Measurements from ENCODE around the gene CHST11.
"Not testable (repeated sequence)": the region's sequence is repeated elsewhere in the genome, so short reads cannot be mapped to it uniquely, and the experiment has no call there.

Gene CHST11

GRCh38 chr12:104603545-104603973 lies 146.8 kb downstream of the CHST11 start:
- DNase-seq (ENCODE audit: low read depth, low spot score), result no peak

DNA sequence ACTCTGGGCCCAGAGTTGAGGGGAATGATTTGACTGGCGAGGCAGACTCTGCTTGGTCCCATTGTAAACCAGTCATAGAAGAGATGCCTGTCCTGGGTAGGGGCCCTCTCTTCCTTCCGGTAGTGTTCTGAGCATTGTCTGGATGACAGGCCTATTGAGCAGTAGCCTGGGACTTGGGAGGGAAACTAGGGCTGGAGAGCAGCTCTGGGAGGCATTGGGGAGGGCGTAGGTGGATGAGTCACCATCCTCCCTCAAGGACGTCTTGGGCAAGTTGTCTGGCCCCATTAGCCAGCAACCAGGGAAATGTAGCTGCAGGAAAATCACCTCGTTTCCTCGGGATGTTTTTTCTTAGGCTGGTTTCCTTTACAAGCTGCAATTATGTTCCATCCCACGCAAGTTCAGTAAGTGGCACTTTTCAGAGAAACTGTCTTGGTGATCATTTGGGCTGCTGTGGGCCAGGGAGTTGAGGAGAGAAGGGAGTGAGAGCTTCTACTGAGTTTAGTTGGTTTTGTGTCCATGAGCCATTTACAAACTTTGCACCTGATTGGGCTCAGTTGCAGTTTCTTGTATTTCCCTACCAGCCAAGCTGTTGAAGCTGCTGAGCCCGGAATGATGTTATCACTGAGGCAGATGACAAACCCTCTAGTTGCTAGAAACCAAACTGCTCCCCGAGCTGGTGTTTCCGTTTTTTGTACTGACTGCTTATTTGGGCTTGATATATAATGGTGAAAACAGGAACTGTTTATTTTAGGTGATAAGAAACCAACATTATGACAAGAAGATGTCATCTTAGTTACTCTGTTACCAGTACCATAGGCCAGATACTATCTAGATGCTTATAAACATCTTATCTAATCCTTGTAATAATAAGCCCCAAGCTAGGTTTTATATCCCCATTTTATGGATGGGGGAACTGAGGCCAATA lies 147.6 kb downstream of the CHST11 start:
- DNase-seq (ENCODE audit: low read depth, low spot score), result no peak

GRCh38 chr12:104604995-104605675 lies 148.4 kb downstream of the CHST11 start:
- DNase-seq (ENCODE audit: low read depth, low spot score), result no peak

GRCh38 chr12:104605685-104606084 lies 148.9 kb downstream of the CHST11 start:
- no peak for DNase-seq (ENCODE audit: low read depth, low spot score)

DNA sequence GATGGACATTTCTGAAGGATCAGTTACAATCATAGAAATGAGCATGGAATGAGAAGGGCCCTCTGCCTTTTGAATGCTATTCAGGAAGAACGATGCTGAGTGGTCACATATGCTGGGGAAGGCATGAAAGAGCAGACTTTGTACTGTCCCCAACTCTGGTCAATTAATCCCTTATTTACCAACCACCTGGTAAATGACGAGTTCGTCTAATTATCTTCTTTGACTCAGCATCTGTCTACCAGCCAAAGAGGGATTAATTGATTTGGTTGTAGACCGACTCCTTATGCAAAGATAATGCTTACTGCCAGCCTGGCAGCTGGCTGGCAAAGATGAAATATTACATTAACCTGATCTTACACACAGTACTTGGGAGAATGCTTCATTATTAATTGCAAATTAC lies 152.2 kb downstream of the CHST11 start:
- DNase-seq (ENCODE audit: low read depth, low spot score), result no peak

GRCh38 chr12:104609445-104609844 lies 152.7 kb downstream of the CHST11 start:
- DNase-seq (ENCODE audit: low read depth, low spot score), result no peak

- no peak for DNase-seq (ENCODE audit: low read depth, low spot score)
Measured at GRCh38 chr12:104610513-104611235, 153.9 kb downstream of the CHST11 start.

DNA sequence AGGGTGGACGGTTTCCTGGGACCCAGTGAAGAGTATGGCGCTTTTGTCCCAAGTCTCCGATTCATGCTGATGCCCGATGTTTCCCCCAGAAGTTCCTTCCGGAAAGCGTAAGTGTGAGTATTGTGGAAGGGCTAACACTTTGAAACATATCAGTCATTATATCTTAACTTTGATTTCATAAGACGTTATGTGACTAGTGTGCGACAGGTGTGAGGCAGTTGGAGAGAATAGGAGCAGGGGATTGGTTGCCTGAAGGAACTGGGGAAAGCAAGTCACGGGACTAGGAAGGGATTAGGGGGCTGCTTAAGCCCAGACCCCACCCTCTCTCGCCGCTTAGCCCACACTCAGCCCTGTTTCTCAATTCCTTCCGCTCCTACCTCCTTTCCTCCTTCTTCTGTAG lies 154.9 kb downstream of the CHST11 start:
- DNase-seq (ENCODE audit: low read depth, low spot score), result no peak

- not testable (repeated sequence) for DNase-seq (ENCODE audit: low read depth, low spot score)
Measured at GRCh38 chr12:104613372-104613771, 156.6 kb downstream of the CHST11 start.

DNA sequence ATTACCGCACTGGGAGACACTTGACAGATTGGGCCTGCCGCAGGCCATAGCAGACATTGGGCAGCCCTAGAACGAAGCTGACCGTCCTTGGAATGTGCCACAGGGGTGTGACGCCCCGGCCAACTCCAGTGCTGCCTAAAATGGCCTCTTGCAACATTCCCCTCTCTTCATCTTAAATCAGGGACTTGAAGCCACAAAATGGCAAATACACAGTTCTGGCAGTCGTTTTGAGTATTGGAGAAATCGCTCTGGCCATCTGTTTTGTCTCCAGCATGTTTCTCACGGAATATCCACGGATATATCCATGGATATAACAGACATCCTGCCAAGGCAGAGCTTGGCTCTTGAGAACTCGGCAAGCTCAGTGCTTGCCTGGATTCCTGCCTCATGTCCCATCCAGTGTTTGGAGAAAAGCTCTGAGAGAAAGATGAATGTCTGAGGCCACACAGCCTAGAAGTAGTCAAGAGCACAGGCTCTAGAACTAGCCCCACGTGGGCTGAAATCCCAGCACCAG lies 158.4 kb downstream of the CHST11 start:
- no peak for DNase-seq (ENCODE audit: low read depth, low spot score)

- no peak for DNase-seq (ENCODE audit: low read depth, low spot score)
Measured at GRCh38 chr12:104618691-104619090, 161.9 kb downstream of the CHST11 start.

- DNase-seq (ENCODE audit: low read depth, low spot score), result no peak
Measured at GRCh38 chr12:104619305-104619704, 162.6 kb downstream of the CHST11 start.

DNA sequence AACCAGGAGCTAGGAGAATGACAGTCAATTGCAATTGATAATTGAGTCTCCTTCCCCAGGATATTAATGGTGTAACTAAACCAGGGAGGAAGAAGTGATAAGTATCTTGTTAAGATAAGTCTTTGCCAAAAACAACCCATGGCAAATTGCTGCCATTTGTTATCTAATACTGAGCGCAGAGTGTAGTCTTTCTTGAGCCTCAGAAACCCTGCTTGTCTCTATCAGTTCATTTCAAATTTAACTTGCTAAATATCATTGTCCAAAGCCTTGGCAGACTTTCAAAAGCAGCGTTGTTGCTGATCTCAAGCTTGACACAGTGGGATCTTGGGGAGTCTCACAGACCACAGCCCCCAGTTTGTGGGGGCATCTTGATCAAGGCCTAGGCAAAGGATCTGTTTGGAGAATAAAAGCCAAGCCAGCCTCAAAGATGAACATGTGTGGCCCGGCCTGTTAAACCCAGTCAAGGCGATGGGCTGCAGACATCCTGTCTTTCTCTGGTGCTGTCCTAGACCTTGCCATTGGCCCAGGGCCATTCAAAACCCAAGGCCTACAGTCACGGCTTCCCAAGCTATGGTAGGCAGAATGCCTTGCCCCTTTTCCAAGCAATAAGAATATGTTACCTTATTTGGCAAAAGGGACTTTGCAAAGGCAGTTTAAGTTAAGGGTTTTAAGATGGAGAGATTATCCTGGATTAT lies 164.2 kb downstream of the CHST11 start:
- no peak for DNase-seq (ENCODE audit: low read depth, low spot score)

DNA sequence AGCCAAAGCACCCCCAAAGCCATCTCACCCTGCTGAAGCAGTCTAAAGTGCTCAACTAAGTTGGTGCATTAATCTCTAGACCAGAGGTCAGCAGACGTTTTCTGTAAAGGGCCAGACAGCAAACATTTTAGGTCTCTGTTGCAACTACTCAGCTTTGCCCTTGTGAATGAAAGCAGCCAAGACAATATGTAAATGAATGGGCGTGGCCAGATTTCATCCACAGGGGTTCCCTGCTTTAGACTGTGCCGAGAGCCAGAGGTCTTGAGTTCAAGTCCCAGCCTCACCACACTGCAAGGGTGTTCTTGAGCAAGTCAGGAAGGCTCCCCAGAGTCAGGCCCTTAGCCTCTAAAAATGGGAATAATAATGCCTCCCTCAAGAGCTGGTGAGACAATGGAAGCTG lies 166.2 kb downstream of the CHST11 start:
- DNase-seq (ENCODE audit: low read depth, low spot score), result no peak

DNA sequence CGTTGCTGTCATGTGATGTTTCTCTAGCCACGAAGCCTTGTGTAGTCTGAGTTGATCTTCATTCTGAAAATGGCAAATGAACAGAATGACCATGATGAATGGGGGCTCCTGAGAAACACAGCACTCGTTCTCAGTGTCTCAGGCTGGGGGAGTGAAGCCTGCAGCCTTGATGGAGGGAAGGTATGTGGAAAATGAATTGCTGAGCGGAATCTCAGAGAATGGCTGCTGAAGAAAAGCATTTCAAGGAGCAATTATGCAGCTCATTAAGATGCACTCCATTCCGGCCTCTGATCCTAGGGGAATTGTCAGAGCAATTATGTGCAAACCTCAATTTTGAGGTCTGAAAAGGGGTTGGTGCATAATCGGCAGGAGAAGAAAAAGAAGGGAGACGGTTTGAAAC lies 167.1 kb downstream of the CHST11 start:
- no peak for DNase-seq (ENCODE audit: low read depth, low spot score)

DNA sequence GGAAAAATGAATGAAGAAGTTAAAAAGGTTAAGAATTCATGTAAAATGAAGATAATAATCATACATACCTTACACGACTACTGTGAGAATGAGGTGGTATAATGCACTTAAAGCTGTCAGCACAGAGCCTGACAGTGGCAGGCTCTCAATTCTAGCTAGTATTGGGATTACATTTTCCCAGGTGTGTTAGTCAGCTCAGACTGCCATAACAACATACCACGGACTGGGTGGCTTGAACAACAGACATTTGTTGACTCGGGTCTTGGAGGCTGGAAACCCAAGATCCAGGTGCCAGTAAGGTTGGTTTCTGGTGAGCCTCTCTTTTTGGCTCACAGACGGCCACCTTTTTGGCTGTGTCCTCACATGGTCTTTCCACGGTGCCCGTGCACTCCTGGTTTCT lies 167.8 kb downstream of the CHST11 start:
- no peak for DNase-seq (ENCODE audit: low read depth, low spot score)

GRCh38 chr12:104626069-104626837 lies 169.5 kb downstream of the CHST11 start:
- no peak for DNase-seq (ENCODE audit: low read depth, low spot score)

DNA sequence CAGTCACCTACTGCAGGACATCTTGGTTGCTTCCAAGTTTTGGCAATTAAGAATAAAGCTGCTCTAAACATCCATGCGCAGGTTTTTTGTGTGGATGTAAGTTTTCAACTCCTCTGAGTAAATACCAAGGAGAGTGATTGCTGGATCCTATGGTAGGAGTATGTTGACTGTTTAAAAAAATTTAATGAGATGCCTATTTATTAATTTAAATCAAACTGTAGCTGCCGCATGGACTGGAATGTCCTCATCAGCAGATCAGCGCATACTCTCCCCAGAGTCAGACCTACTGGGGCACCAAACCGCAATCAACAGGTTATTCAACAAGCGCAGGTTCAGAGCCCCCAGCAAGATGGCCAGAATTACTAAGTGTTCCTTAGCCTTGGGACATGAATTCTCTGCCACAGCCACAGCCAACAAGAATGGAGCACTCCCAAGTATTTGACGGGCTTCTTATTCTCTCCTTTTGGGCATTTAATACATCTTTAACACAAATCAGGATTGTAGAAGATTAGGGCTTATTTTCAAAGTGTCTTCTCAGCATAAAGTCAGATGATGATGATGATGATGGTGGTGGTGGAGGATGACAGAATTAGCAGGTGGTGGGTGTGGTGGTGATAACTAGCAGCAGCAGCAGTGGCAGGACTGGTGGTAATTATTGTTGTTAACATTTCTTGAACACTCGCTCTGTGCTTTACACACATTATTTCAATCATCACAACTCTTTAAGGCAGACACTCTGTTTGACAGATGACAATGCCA lies 170.7 kb downstream of the CHST11 start:
- DNase-seq (ENCODE audit: low read depth, low spot score), result no peak

- DNase-seq (ENCODE audit: low read depth, low spot score), result no peak
Measured at GRCh38 chr12:104627990-104628830, 171.5 kb downstream of the CHST11 start.

Measured in activated naive CD8-positive, alpha-beta T cell treated with anti-CD3 and anti-CD28 coated beads, Interleukin-2, amount 50 U/mL, for 16 hours (primary cell).